Esophagus muscularis mucosa (tissue), 4 donors: Measurements from ENCODE around the gene CCDC9B. TPM values are rescaled to one million over a fixed set of nuclear protein-coding genes. Genes with fewer than 3 reads are reported as not detected.

Experiments used
- DNase-seq: peaks from one replicate; pipeline ENCODE4 v3.0.0-alpha.2; 2017; ENCODE audit errors: extremely low spot score
- H3K27ac ChIP-seq, 4 donors: fragments of 200-600 bp; sonication (generic); replicated peaks in 1 of 4; 1 replicate in 3 of 4; 2 replicates in 1 of 4; pipeline ENCODE4 v1.5.1; 2016 to 2019; ENCODE audit warnings: mild to moderate bottlenecking in 1 of 4
- H3K27me3 ChIP-seq, 4 donors: fragments of 200-600 bp; sonication (generic); one replicate each; pipeline versions ENCODE4 v1.5.1 to v1.6.0; 2016 to 2019
- H3K36me3 ChIP-seq, 4 donors: fragments of 200-600 bp; sonication (generic); one replicate each; pipeline ENCODE4 v1.5.1; 2016 to 2019
- H3K4me1 ChIP-seq, 4 donors: fragments of 200-600 bp; sonication (generic); one replicate each; pipeline ENCODE4 v1.5.1; 2016 to 2019
- H3K4me3 ChIP-seq, 4 donors: fragments of 200-600 bp; sonication (generic); 1 replicate in 2 of 4; 2 replicates in 2 of 4; pipeline ENCODE4 v1.5.1; 2016 to 2019; ENCODE audit warnings: mild to moderate bottlenecking in 4 of 4, moderate library complexity in 1 of 4
- H3K9me3 ChIP-seq, 4 donors: fragments of 200-600 bp; sonication (generic); 1 replicate in 3 of 4; 2 replicates in 1 of 4; pipeline ENCODE4 v1.5.1; 2016 to 2019
- EP300 ChIP-seq: sonication (generic); formaldehyde crosslinking; IDR thresholded peaks from one replicate; pipeline ENCODE4 v1.6.1; 2017; ENCODE audit warnings: antibody characterized with exemption
- POLR2A ChIP-seq: fragments of 450-650 bp; IDR thresholded peaks from one replicate; pipeline ENCODE4 v1.6.1; 2017; ENCODE audit warnings: antibody characterized with exemption, moderate library complexity, mild to moderate bottlenecking, low read depth
- POLR2AphosphoS5 ChIP-seq, 2 donors: sonication (generic); formaldehyde crosslinking; IDR thresholded peaks; one replicate each; pipeline ENCODE4 v1.6.1; 2017; ENCODE audit warnings: antibody characterized with exemption in 2 of 2
- WGBS: methylation state at CpG from one replicate; pipeline ENCODE4 v1.1.5; 2018; 5-methylcytosine and 5-hydroxymethylcytosine counted together
- intact Hi-C: fragments of 100-400 bp; cut with DNase I; formaldehyde crosslinking; loops from one replicate; pipeline ENCODE4 v1.15.1; 2023
- total RNA-seq, 4 donors: library from RNA; depleted of rRNA; stranded (reverse); fragments of >200 nt; gene quantifications; one replicate each; pipeline versions ENCODE4 v1.1.0 to v1.2.1, GENCODE V29; 2016
- TF ChIP-seq, protein P1 (sequence below), 3 experiments: fragments of 200-600 bp in 2 of 3; fragments of 450-650 bp in 1 of 3; sonication (generic) in 2 of 3; IDR thresholded peaks; one replicate each; pipeline ENCODE4 v1.5.1; 2017 to 2019; ENCODE audit warnings: antibody characterized with exemption in 3 of 3, mild to moderate bottlenecking in 2 of 3, moderate library complexity in 1 of 3

Gene CCDC9B
- total RNA-seq, 4 donors from 2014 or later = 22.9 to 82.6 (median 56.3) TPM

DNA sequence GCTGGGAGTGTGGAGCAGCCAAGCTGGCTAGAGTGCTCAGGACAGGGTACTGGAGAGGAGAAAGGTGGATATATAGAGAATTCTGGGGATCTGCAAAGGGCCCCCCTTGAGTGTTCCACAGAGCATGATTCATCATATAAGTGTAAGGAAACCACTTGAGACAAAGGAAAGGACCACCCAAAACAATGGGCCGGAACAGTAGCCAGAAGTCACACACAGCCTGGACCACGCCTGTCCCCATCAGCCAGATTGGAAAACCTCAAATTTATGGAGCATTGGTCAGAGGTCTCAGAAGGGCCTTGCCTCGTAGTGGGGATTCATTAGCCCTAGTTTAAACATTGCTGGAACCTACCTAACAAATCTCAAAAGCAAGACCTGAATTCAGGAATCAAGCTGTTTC, 36.9 kb upstream of the CCDC9B start:
- intact Hi-C loops = no loop called here
- no peak overlapping the region for H3K4me3 ChIP-seq
- WGBS = 83% methylated on average over 3 of the region's 3 CpGs
- peaks cover 4 to 12% (median 8%) of the 10 kb centered on the region in 4 donors for H3K4me1 ChIP-seq
- no peaks in the 10 kb centered on the region for H3K9me3 ChIP-seq
- DNase-seq = no peak
- H3K36me3 ChIP-seq = no peaks in the 10 kb centered on the region
- no peak overlapping the region for H3K27ac ChIP-seq
- TF ChIP-seq, protein P1, sequence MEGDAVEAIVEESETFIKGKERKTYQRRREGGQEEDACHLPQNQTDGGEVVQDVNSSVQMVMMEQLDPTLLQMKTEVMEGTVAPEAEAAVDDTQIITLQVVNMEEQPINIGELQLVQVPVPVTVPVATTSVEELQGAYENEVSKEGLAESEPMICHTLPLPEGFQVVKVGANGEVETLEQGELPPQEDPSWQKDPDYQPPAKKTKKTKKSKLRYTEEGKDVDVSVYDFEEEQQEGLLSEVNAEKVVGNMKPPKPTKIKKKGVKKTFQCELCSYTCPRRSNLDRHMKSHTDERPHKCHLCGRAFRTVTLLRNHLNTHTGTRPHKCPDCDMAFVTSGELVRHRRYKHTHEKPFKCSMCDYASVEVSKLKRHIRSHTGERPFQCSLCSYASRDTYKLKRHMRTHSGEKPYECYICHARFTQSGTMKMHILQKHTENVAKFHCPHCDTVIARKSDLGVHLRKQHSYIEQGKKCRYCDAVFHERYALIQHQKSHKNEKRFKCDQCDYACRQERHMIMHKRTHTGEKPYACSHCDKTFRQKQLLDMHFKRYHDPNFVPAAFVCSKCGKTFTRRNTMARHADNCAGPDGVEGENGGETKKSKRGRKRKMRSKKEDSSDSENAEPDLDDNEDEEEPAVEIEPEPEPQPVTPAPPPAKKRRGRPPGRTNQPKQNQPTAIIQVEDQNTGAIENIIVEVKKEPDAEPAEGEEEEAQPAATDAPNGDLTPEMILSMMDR (IDR thresholded peaks at IDR 0.05) = no peak
- TF ChIP-seq POLR2AphosphoS5 (IDR thresholded peaks at IDR 0.05) = no peak
- TF ChIP-seq POLR2A = no peak
- no peak for TF ChIP-seq EP300
- H3K27me3 ChIP-seq = no peaks in the 10 kb centered on the region

DNA sequence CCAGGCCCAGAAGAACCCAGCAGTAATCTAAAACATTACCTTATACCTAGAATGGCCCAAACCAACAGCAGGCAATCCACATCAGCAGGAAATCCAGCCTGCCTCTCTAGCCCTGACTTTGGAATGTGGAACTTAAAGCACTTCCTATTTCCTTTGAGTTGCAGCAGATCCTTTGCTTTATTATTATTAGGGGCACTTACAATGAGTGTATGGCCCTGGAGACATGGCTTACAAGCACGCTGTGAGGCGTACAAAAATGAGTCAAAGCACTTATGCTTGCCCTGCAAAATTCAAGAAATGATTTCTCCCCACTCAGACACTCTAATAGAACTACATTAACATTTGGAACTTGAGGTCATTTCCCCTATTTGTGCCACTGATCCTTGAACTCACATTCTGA, 32.2 kb upstream of the CCDC9B start:
- DNase-seq = no peak
- Histone ChIP-seq H3K9me3 (no peaks in the 10 kb centered on the region), H3K4me3 (no peak overlapping the region), H3K4me1 (peaks cover 6 to 9% (median 7%) of the 10 kb centered on the region in 4 donors), H3K27me3 (no peaks in the 10 kb centered on the region), H3K27ac (no peak overlapping the region), H3K36me3 (no peaks in the 10 kb centered on the region)
- 37% methylated on average over 2 of the region's 2 CpGs for WGBS
- TF ChIP-seq, protein P1 (IDR thresholded peaks at IDR 0.05) = no peak
- TF ChIP-seq POLR2A = no peak
- TF ChIP-seq EP300 = no peak
- no peak for TF ChIP-seq POLR2AphosphoS5 (IDR thresholded peaks at IDR 0.05)
- intact Hi-C loops = no loop called here

DNA sequence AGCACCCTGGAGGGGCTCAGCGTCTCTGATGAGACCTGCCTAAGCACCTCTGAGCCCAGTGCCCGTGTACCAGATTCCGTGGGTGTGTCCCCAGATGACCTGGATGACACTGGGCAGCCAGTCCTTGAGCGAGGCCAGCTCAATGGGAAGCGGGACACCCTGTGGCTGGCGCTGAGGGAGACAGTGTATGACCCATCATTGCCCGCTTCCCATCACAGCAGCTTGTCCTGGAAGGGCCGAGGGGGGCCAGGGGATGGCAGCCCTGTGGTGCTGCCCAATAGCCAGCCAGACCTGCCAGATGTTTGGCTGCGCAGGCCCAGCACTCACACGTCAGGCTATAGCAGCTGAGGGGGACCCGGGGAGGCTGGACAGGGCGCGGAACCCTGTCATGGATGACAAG, 29.2 kb upstream of the CCDC9B start:
- Histone ChIP-seq H3K9me3 (no peaks in the 10 kb centered on the region), H3K4me1 (peaks cover 19 to 25% (median 21%) of the 10 kb centered on the region in 4 donors), H3K4me3 (no peak overlapping the region), H3K27me3 (no peaks in the 10 kb centered on the region), H3K36me3 (no peaks in the 10 kb centered on the region), H3K27ac (no peak overlapping the region)
- intact Hi-C loops = loop anchor here (5.0 kb wide), 1 partner anchor 48 kb away; the partner anchor contains the start of gene INAFM2
- no CpG with 5 or more reads among the region's 13 CpGs for WGBS
- no peak for TF ChIP-seq POLR2A
- TF ChIP-seq, protein P1 (IDR thresholded peaks at IDR 0.05) = no peak
- TF ChIP-seq POLR2AphosphoS5 (IDR thresholded peaks at IDR 0.05) = no peak
- TF ChIP-seq EP300 = no peak
- no peak for DNase-seq

- intact Hi-C loops = loop anchor here (5.0 kb wide), 1 partner anchor 47 kb away; the partner anchor contains the start of gene INAFM2
- TF ChIP-seq POLR2AphosphoS5 (IDR thresholded peaks at IDR 0.05) (no peak), POLR2A (no peak), EP300 (no peak)
- TF ChIP-seq, protein P1 (IDR thresholded peaks at IDR 0.05) = no peak
Measured at GRCh38 chr15:40369474-40369869, 28.7 kb upstream of the CCDC9B start.

More at GRCh38 chr15:40369474-40369869, 28.7 kb upstream of the CCDC9B start:
- H3K27ac ChIP-seq = no peak overlapping the region
- DNase-seq = no peak
- H3K27me3 ChIP-seq = no peaks in the 10 kb centered on the region
- 93% methylated on average over 8 of the region's 10 CpGs for WGBS
- H3K4me1 ChIP-seq = peaks cover 19 to 25% (median 21%) of the 10 kb centered on the region in 4 donors
- H3K36me3 ChIP-seq = no peaks in the 10 kb centered on the region
- H3K4me3 ChIP-seq = no peak overlapping the region
- H3K9me3 ChIP-seq = no peaks in the 10 kb centered on the region
